ENCODE results near the gene LLGL2. TPM values are rescaled to one million over a fixed set of nuclear protein-coding genes. Genes with fewer than 3 reads are reported as not detected.
A peak's percentile ranks its signal among the peaks of the same experiment; 100 is the strongest.
"Not testable (repeated sequence)": the region's sequence is repeated elsewhere in the genome, so short reads cannot be mapped to it uniquely, and the experiment has no call there.

LLGL2 gene
- total RNA-seq, 1 experiment from 2014 or later = 184 TPM

DNA sequence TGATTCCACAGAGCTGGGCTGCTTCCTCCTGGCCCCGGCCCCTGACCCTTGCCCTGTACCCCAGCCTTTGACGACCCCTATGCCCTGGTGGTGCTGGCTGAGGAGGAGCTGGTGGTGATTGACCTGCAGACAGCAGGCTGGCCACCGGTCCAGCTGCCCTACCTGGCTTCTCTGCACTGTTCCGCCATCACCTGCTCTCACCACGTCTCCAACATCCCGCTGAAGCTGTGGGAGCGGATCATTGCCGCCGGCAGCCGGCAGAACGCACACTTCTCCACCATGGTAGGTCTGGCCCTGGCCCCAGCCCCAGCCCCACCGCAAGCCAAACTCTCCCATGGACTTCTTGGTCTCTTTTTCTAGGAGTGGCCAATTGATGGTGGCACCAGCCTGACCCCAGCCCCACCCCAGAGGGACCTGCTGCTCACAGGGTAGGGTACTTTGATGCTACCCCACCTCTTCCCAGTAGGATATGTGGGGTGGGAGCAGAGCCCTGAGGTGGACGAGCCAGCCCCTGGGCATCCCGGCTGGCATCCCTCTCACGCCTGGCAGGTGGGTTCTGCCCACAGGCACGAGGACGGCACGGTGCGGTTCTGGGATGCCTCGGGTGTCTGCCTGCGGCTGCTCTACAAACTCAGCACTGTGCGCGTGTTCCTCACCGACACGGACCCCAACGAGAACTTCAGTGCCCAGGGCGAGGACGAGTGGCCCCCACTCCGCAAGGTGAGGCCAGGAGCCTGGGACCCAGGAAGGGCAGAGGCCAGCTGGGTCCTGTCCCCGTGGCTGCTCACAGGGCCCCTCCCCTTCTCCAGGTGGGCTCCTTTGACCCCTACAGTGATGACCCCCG is 43.1 kb downstream of the LLGL2 start:
- DNase-seq (ENCODE audit: low spot score) = no peak

DNA sequence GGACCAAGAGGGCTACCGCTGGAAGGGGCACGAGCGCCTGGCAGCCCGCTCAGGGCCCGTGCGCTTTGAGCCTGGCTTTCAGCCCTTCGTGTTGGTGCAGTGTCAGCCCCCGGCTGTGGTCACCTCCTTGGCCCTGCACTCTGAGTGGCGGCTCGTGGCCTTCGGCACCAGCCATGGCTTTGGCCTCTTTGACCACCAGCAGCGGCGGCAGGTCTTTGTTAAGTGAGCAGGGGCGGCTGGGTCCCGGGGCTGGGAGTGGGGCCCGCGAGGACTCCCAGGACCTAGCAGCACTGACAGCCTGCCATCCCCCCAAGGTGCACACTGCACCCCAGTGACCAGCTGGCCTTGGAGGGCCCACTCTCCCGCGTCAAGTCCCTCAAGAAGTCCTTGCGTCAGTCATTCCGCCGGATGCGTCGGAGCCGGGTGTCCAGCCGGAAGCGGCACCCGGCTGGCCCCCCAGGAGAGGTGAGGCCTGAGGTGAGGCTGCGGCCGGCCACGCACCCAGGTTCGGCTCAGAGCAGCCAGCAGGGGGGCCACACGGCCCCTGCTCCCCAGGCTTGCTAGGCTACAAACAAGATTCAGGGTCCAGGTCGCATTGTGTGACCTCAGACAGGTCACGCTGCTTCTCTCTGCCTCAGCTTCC is 44.7 kb downstream of the LLGL2 start:
- DNase-seq (ENCODE audit: low spot score) = no peak

DNA sequence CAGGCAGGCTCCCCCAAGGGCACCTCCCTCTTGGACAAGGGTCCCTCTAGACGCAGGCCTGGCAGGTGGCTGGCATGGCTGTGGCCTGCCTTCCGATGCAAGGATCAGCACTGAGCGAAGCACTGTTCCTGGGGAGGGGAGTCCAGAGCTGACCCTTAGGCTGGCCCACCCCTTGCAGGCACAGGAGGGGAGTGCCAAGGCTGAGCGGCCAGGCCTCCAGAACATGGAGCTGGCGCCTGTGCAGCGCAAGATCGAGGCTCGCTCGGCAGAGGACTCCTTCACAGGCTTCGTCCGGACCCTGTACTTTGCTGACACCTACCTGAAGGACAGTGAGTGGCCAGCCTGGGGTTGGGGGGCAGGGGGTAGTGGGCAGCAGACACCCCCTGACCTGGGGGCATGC is 45.3 kb downstream of the LLGL2 start:
- DNase-seq (ENCODE audit: low spot score) = no peak

DNA sequence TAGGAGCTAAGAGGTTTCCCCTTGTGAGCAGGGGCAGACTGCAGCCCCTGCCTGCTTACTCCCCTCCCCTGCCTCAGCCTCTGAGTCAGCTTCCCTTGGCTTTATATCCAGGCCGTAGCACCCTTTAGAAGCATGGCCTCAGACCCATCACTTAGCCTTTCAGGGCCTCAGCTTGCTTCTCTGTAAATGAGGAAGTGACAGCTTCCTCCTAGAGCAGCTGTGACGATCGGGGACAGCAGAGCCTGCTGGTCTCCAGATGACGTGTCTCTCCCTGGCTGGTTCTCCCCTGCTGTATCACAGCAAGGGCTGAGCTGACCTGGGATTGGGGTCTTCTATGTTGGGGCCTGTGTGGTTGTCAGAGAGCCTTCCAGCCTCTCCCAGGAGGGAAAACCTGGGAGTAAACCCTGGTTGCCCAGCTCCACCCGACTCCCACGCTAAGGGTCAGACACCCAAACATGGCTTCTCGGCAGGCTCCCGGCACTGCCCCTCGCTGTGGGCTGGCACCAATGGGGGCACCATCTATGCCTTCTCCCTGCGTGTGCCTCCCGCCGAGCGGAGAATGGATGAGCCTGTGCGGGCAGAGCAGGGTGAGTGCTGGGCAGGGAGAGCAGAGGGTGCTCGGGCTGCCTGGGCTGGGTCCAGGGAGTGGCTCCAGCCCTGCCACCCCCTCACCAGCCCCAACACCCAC is 45.8 kb downstream of the LLGL2 start:
- DNase-seq (ENCODE audit: low spot score) = no peak

DNA sequence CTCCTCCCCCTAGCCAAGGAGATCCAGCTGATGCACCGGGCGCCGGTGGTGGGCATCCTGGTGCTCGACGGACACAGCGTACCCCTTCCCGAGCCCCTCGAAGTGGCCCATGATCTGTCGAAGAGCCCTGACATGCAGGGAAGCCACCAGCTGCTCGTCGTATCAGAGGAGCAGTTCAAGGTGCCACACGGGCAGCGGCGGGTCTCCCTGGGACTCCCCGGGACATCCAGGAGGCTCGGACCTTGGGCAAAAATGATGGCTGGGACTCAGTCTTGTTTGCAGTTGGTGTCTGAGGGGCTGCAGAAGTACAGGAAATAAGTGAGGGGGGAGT is 46.4 kb downstream of the LLGL2 start:
- DNase-seq (ENCODE audit: low spot score) = no peak

DNA sequence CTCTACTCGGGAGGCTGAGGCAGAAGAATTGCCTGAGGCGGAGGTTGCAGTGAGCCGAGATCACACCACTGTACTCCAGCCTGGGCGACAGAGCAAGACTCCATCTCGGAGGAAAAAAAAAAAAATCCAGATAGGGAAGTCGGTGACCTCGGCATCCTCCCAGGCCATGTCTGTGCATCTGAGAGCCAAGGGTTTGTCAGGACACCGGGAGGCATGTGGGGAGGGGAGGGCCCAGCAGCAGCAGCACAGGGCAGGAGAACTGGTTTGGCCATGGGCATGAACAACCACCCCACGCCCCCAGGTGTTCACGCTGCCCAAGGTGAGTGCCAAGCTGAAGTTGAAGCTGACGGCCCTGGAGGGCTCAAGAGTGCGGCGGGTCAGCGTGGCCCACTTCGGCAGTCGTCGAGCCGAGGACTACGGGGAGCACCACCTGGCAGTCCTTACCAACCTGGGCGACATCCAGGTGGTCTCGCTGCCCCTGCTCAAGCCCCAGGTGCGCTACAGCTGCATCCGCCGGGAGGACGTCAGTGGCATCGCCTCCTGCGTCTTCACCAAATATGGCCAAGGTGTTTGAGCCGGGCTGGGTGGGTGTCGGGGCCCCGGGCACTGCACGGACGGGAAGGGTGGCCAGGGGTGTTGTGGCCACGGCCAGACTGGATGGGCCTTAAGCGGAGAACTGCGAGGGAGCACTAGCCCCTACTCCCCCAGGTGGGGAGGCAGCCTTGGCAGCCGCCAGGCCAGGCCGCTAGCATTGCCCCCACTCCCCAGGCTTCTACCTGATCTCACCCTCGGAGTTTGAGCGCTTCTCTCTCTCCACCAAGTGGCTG is 47.4 kb downstream of the LLGL2 start:
- no peak for DNase-seq (ENCODE audit: low spot score)

DNA sequence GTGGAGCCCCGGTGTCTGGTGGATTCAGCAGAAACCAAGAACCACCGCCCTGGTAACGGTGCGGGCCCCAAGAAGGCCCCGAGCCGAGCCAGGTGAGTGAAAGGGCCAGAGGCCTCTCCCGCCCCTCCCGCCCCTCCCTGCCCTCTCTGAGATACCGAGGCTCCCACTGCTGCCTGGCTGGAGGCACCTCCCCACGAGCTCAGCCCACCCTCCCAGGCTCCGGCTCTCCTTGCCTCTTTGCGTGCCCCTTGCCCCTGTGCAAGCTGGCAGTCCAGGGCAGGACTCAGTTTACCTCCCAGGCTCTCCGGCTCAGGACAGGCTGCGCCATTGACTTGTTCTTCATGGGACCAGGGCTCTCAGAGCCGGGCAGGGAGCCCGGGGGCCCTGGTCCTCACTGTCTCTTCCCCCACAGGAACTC is 48.1 kb downstream of the LLGL2 start:
- no peak for DNase-seq (ENCODE audit: low spot score)

DNA sequence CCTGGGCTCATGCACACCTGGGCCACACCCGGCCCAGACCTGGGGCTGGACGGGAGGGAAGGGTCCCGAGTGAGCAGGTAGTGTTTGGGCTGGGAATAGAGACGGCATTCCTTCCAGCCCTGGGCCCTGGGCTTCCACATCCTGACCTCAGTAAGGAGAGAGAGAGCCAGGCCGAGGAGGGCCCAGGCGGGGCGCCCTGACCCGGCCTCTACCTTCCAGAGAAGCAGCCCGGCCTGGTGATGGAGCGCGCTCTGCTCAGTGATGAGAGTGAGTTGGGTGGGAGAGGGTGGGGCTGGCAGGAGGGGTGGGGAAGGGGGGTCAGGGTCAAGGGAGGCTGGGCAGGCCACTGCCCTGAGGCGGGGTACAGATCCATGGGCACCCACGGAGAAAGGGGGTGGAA is 48.5 kb downstream of the LLGL2 start:
- no peak for DNase-seq (ENCODE audit: low spot score)

DNA sequence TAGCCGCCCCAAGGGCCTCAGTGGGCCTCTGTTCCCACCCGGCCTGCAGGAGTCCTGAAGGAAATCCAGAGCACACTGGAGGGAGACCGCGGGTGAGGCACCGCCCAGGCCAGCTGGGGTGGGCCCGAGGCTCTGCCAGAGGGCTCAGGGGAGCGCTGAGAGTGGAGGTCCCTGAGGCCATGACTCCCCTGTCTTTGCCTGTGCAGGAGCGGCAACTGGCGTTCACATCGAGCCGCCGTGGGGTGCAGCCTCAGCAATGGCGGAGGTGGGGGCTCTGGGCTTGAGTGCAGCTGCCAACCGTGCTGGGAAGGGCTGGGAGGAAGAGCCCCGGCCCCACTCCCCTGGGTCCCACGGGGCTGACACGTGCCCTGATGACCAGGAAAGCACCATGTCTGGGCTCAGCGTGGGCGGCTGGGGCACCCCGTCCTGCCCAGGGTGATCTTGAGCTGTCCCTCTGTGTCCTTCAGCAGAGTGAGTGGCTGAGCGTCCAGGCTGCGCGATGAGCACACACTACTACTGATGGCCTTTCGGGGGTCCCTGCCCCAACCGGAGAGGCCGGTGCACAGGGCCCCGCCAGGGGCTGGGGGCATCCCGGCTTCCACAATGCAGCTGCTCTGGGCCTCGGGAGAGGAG is 49.0 kb downstream of the LLGL2 start:
- no peak for DNase-seq (ENCODE audit: low spot score)

DNA sequence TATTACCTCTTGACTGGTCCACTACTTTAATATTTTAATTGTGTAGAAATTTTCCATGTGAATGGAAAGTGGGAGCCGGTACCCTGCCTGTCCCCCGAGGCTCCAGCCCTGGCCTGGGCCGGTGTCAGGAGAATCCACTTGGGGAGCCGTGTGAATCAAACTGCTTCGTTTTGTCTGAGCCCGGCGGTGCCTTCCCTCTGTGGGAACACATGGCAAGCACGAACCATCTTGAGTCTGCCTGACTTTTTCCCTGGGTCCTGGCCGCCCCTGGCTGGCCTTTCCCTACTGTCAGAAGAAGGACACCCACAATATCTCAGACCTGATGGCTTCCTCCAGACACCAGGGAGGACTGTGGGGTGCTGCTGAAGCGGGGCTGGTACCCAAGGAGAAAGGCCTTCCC is 49.7 kb downstream of the LLGL2 start:
- no peak for DNase-seq (ENCODE audit: low spot score)

DNA sequence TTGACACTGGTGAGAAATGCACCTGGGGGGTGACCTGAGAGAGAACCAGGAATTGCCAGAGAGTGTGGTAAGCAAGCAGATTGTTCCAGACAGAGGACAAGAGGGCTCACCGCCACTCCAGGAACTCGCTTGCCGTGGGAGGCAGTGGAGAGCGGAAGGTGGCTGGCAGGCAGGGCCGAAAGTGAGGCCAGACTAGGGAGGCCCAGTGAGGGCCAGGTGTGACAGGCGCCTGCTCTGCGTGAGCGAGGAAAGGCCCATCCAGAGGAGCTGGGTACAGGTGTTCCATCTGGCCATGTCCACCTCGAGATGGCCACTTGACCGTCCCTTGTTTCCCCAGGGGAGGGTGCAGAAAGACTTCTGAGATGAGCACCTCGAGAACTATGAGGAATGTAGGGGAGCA is 50.2 kb downstream of the LLGL2 start:
- no peak for DNase-seq (ENCODE audit: low spot score)

DNA sequence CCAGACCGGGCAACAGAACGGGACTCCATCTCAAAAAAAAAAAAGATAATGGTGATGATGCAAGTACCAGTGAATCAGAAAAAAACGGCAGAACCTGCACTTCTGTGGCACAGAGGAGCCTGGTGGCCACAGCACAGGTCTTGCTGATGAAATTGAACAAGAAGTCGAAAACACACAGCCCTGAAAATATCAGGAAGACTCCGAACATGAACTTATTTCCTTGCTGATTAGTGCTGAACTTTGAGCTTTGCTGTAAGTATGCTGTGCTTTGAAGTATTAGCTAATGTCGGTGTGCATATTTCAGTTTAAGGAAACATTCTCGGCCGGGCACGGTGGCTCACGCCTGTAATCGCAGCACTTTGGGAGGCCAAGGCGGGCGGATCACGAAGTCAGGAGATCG is 51.2 kb downstream of the LLGL2 start:
- DNase-seq (ENCODE audit: low spot score) = no peak

DNA sequence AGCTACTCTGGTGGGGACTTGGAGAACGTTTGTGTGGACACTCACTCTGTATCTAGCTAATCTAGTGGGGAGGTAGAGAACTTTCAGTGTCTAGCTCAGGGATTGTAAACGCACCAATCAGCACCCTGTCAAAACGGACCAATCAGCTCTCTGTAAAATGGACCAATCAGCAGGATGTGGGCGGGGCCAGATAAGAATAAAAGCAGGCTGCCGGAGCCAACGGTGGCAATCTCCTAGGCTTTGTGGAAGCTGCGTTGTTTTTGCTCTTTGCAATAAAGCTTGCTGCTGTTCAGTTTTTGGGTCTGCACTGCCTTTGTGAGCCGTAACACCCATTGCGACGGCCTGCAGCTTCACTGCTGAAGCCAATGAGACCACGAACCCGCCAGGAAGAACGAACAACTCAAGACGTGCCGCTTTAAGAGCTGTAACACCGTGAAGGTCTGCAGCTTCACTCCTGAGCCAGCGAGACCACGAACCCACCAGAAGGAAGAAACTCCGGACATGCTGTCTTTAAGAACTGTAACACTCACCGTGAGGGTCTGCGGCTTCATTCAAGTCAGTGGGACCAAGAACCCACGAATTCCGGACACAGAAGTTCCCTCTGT is 55.7 kb downstream of the LLGL2 start:
- not testable (repeated sequence) for DNase-seq (ENCODE audit: low spot score)

DNA sequence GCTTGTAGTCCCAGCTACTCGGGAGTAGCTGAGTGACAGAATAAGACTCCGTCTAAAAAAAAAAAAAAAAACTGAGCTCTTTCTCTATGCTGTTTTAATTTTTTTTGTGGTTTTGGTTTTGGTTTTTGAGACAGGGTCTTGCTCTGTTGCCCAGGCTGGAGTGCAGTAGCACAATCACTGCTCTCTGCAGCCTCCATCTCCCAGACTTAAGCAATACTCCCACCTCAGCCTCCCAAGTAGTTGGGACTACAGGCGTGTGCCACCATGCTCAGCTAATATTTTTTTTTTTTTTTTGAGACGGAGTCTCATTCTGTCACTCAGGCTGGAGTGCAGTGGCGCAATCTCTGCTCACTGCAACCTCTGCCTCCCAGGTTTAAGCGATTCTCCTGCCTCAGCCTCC is 57.7 kb downstream of the LLGL2 start:
- not testable (repeated sequence) for DNase-seq (ENCODE audit: low spot score)

DNA sequence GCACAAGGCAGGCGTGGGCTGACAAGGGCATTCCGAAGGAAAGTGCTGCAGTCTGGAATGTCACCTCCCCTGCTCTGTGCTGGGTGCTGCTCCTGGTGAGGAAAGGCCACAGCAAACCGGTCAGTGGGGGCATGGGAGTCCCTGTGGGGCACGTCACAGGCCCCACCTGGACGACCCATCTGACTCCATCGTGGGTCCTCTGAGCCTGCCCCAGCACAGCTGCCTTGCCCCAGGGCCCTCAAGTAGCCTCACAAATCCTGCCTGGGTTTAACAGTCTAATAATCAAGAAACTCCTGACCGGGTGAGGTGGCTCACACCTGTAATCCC is 59.3 kb downstream of the LLGL2 start:
- DNase-seq (ENCODE audit: low spot score) = no peak

DNA sequence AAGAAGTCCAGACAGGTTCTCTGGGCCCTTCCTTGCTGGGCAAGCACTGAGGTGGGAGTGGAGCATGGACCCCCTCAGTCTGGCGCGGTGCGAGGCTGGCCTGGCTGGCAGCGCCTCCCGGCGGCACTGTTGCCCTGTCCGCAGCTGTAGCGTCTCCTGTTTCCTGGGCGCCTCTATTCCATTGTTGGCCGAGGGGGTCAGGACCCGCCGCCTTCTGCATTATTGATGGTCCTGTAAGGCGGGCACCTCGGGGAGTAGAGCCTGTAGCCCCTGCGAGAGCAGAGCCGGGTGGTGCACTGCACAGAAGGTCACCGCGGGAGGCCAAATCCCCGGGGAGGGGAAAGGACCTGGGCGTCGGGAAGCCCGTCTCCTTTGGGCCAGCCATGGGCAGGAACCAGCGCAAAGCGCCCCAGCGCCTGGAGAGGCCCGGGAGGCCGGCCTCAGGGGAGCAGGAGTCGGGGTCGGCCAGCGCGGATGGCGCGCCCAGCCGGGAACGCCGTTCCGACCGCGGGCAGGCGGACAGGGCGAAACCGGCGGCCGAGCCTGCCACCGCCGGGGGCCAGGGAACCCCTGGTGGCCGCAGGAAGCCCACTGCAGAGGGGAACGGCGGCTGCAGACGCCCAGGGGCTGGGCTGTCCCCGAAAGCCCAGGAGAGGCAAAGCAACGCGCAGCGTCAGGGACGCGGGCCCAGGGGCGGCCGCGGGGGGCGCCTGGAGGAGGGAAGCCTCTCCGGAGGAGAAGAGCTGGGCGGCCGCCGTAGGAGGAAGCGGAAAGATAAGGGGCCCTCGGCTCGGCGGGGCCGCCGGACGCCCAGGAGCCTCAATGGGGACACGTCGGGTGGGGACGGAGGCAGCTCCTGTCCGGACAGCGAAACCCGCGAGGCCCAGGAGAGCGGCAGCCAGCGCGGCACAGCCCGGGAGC is 62.4 kb downstream of the LLGL2 start, which contains the start of gene MYO15B:
Gene MYO15B (plus strand): TSS at position 126 of the 921 bp plus-strand sequence. CDS start 258 bp downstream, at position 384.
- DNase-seq (ENCODE audit: low spot score) = no peak

DNA sequence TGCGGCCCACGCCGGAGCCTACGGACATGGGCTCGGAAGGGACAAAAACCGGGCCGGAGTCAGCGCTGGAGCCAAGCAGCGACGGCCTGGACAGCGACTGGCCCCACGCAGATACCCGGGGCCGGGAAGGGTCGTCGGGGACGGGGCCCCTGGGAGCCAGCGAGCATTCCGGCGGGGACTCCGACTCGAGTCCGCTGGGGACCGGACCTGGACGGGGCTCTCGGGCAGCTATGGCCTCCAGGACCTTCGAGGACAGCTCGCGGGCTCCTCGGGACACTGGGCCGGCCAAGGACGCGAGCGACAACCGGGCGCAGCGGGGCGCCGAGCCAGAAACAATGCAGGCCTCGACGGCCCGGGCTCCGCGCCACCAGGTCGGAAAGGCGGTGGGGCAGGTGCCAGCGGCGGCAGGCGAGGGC is 63.1 kb downstream of the LLGL2 start:
- no peak for DNase-seq (ENCODE audit: low spot score)

DNA sequence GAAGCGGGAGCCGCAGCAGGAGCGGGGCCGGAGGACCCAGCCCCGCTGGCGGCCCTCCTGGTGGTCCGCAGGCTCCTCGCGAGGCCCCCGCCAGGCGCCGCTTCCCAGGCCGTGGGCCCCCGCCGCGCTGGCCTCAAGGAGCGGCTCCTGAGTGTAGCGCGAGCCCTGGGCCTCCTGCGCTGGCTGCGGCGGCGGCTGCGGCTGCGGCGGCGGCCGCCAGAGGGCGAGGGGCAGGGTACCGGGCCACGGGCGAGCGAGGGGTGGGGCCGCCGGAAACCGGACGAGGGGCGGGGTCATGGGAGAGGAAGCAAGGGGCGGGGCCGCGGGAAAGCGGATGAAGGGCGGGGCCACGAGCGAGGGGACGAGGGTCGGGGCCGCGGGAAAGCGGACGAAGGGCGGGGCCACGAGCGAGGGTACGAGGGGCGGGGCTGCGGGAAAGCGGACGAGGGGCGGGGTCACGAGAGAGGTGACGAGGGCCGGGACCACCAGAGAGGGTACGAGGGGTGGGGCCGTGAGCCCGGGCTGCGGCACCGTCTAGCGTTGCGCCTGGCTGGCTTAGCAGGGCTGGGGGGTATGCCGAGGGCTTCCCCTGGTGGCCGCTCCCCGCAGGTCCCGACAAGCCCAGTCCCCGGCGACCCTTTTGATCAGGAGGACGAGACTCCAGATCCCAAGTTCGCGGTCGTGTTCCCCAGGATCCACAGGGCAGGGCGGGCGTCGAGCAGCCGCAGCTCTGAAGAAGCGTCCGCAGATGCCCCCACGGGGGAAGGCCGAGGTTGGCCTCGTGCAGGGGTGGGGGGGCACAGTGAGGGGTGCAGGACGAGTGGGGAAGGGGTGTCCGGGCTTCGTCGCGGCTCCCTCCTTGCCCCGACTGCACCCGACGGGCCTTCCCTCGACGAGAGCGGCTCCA is 63.8 kb downstream of the LLGL2 start:
- DNase-seq (ENCODE audit: low spot score) = peak; percentile 87

DNA sequence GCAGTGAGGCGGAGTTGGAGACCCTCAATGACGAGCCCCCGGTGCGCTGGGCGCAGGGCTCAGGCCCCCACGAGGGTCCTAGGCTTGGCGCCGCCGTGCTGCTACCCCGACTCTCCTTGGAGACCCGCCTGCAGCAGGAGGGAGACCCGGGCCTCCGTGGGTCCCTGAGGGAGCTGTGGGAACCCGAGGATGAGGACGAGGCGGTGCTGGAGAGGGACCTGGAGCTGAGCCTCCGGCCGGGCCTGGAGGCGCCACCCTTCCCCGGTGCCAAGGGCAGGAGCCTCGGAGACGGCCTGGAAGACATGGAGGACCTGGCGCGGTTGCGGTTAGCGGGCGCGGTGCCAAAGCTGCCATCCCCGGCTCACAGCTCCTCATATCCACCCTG is 64.4 kb downstream of the LLGL2 start:
- no peak for DNase-seq (ENCODE audit: low spot score)
